Lung (tissue), 12 donors: ENCODE results near the gene C19orf67. TPM values are rescaled to one million over a fixed set of nuclear protein-coding genes. Genes with fewer than 3 reads are reported as not detected.

Source experiments
- ATAC-seq: fragments of 200-7000 bp; cut with Tn5 transposase; one replicate; pipeline ENCODE4 v1.9.1; 2020; ENCODE audit warnings: moderate number of reproducible peaks; ENCODE audit not compliant: insufficient read depth, low FRiP score
- DNase-seq, 3 donors: peaks; one replicate each; pipeline ENCODE4 v3.0.0-alpha.2; 2013 to 2017
- H3K27ac ChIP-seq, 2 donors: one replicate each; pipeline ENCODE4 v1.5.1; 2013; ENCODE audit warnings: mild to moderate bottlenecking in 2 of 2, moderate library complexity in 2 of 2, control low read depth in 1 of 2, inconsistent platforms in 1 of 2, low read depth in 1 of 2, low read length in 1 of 2
- H3K27me3 ChIP-seq, 3 donors: one replicate each; pipeline ENCODE4 v1.5.1; 2013; ENCODE audit warnings: low read length in 2 of 3; ENCODE audit not compliant: control insufficient read depth in 3 of 3, insufficient read depth in 3 of 3
- H3K36me3 ChIP-seq, 4 donors: one replicate each; pipeline ENCODE4 v1.5.1; 2013; ENCODE audit warnings: low read length in 4 of 4, mild to moderate bottlenecking in 1 of 4, moderate library complexity in 1 of 4; ENCODE audit not compliant: control insufficient read depth in 4 of 4, insufficient read depth in 4 of 4
- H3K4me1 ChIP-seq, 5 donors: one replicate each; pipeline ENCODE4 v1.5.1; 2013; ENCODE audit warnings: low read length in 5 of 5, mild to moderate bottlenecking in 2 of 5, moderate library complexity in 1 of 5; ENCODE audit not compliant: control insufficient read depth in 5 of 5, insufficient read depth in 5 of 5
- H3K4me3 ChIP-seq: one replicate; pipeline ENCODE4 v1.5.1; 2013; ENCODE audit warnings: mild to moderate bottlenecking, control low read depth, moderate library complexity
- H3K9ac ChIP-seq, 2 donors: one replicate each; pipeline ENCODE4 v1.5.1; 2013; ENCODE audit warnings: low read length in 2 of 2, control low read depth in 1 of 2; ENCODE audit not compliant: insufficient read depth in 1 of 2
- H3K9me3 ChIP-seq, 4 donors: one replicate each; pipeline ENCODE4 v1.5.1; 2013; ENCODE audit warnings: low read length in 3 of 4, mild to moderate bottlenecking in 1 of 4, moderate library complexity in 1 of 4; ENCODE audit not compliant: control insufficient read depth in 4 of 4, insufficient read depth in 3 of 4
- WGBS, 2 donors: extraction: QIAGEN DNeasy Blood & Tissue Kit; methylation state at CpG; one replicate each; pipeline ENCODE4 v1.1.7; 2013; 5-methylcytosine and 5-hydroxymethylcytosine counted together
- polyA plus RNA-seq, 2 donors: library from polyadenylated mRNA; stranded (reverse); fragments of 200-250 nt; gene quantifications; one replicate each; pipeline ENCODE4 v1.2.1, GENCODE V29; 2013
- total RNA-seq, 2 donors: library from RNA; depleted of rRNA in 1 of 2; stranded (reverse); fragments of >200 nt in 1 of 2; gene quantifications; one replicate each; pipeline ENCODE4 v1.2.1, GENCODE V29; 2014 to 2021
- TF ChIP-seq, protein P1 (sequence below): IDR thresholded peaks from 2 replicates; pipeline ENCODE4 v1.5.1; 2012; ENCODE audit warnings: mild to moderate bottlenecking; ENCODE audit errors: control extremely low read depth, extremely low read depth
- donor health status: control.
- donor health status: control.
- donor health status: Bipolar disorder and iron deficiency.
- donor health status: healthy.
- donor health status: DM: yes; HTN: yes; CAD: no.

C19orf67 gene
- total and polyA plus RNA-seq, 4 donors: 0.37 to 1.0 (median 0.38) TPM; not detected in 1

DNA sequence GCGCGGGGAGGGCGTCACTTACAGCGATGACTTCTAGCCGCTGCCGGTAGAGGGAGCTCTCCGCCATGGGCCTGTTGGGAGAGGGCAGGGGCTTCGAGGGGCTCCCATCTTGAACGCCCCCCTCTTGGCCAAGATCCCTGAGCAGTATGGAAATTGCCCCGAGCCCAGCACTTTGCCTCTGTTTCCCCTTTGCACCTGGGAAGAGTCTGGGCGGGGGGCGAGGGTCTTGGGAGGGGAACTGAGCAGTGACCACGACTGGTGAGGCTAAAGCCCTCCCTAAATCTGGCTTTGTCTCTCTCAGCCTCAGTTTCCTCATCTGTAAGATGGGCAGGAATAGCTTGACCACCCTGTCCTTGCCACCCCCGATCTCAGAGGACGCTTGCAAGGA is 26.5 kb downstream of the C19orf67 start:
- no peak for ATAC-seq
- Histone ChIP-seq H3K9me3 (peaks cover 0 to 1% (median 0%) of the 10 kb centered on the region in 4 donors), H3K36me3 (peaks cover 0 to 1% (median 0%) of the 10 kb centered on the region in 4 donors), H3K27me3 (peaks cover 0 to 8% (median 5%) of the 10 kb centered on the region in 3 donors), H3K4me3 (no peak overlapping the region), H3K27ac (no peak overlapping the region), H3K9ac (no peak overlapping the region), H3K4me1 (peaks cover 3 to 11% (median 4%) of the 10 kb centered on the region in 5 donors)
- WGBS, 2 donors: 23 to 28% methylated on average over 14 to 15 of the region's 15 CpGs
- TF ChIP-seq, protein P1, sequence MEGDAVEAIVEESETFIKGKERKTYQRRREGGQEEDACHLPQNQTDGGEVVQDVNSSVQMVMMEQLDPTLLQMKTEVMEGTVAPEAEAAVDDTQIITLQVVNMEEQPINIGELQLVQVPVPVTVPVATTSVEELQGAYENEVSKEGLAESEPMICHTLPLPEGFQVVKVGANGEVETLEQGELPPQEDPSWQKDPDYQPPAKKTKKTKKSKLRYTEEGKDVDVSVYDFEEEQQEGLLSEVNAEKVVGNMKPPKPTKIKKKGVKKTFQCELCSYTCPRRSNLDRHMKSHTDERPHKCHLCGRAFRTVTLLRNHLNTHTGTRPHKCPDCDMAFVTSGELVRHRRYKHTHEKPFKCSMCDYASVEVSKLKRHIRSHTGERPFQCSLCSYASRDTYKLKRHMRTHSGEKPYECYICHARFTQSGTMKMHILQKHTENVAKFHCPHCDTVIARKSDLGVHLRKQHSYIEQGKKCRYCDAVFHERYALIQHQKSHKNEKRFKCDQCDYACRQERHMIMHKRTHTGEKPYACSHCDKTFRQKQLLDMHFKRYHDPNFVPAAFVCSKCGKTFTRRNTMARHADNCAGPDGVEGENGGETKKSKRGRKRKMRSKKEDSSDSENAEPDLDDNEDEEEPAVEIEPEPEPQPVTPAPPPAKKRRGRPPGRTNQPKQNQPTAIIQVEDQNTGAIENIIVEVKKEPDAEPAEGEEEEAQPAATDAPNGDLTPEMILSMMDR: no peak
- DNase-seq: no peak

GRCh38 chr19:14058182-14059092 is 27.1 kb downstream of the C19orf67 start:
- Histone ChIP-seq H3K4me1 (peaks cover 3 to 11% (median 4%) of the 10 kb centered on the region in 5 donors), H3K9ac (no peak overlapping the region), H3K27me3 (peaks cover 0 to 8% (median 5%) of the 10 kb centered on the region in 3 donors), H3K9me3 (peaks cover 0 to 3% (median 0%) of the 10 kb centered on the region in 4 donors), H3K4me3 (no peak overlapping the region), H3K27ac (no peak overlapping the region), H3K36me3 (peaks cover 0 to 2% (median under 1%) of the 10 kb centered on the region in 4 donors)
- 29 to 30% methylated on average over 17 of the region's 17 CpGs for WGBS, 2 donors
- DNase-seq: no peak
- TF ChIP-seq, protein P1: no peak
- ATAC-seq: no peak

DNA sequence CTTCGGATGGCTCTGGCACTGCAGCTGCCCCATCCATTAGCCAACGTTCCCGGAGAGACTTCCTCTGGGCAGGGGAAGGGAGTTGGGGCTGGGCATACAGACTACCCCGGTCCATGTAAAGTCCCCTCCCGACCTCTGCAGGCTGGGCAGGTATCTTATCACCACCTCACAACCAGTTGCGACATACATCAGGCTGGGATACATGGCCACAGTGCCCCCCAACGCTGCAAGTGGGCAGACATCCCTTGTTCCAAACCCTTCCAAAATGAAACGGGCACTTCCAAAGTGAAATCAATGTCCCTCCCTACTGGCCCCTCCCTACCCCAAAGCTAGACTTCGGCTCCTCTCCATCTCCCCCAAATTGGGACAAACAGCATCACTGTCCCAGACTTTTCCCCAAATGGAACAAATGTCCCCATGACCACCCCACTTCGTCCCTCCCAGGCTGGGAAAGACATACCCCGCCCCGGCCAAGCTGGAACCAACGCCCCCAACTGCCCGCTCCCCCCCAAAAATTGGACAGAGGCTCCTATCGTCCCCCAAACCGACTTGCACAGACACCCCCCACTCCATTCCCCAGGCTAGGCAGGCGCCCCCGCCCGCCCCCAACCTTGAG is 28.7 kb downstream of the C19orf67 start:
- no peak for ATAC-seq
- no peak overlapping the region for H3K4me3 ChIP-seq
- H3K4me1 ChIP-seq: peaks cover 3 to 11% (median 4%) of the 10 kb centered on the region in 5 donors

More for the DNA sequence above, 28.7 kb downstream of the C19orf67 start:
- Histone ChIP-seq H3K27ac (no peak overlapping the region), H3K9me3 (peaks cover 0 to 6% (median 0%) of the 10 kb centered on the region in 4 donors), H3K9ac (no peak overlapping the region), H3K27me3 (peaks cover 0 to 8% (median 5%) of the 10 kb centered on the region in 3 donors), H3K36me3 (peaks cover 0 to 9% (median 3%) of the 10 kb centered on the region in 4 donors)
- TF ChIP-seq, protein P1: no peak
- 44 to 48% methylated on average over 19 of the region's 19 CpGs for WGBS, 2 donors
- peak in 2 of 3 donors; percentile 13 to 14 for DNase-seq
